Islet of Langerhans (tissue), 1 donor: Measurements from ENCODE around the gene RNF113A.
"Not testable (repeated sequence)": the region's sequence is repeated elsewhere in the genome, so short reads cannot be mapped to it uniquely, and the experiment has no call there.

ENCODE experiments used
- FAIRE-seq: peaks from one replicate; lab custom pipeline; 2011; peaks lifted over from hg19 to GRCh38; lab: Jason Lieb, UNC

RNF113A gene

DNA sequence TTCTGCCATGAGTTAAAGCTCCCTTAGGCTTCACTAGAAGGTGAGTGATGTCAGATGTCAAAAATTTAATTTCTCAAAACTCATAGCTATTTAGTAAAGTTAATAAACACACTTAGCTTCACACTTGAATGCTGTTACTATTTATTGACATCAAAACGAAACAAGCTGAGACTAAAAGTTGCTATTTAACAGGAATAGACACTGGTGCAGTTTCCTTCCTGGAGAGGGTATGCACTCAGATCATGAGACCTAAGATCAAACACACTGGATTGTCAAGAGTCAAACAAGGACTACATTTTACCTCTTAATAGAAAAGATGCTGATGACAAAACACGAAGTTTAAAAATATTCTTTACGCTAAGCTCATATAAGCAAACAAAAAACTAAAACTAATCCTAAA is 37.6 kb downstream of the RNF113A start:
- no peak for FAIRE-seq

DNA sequence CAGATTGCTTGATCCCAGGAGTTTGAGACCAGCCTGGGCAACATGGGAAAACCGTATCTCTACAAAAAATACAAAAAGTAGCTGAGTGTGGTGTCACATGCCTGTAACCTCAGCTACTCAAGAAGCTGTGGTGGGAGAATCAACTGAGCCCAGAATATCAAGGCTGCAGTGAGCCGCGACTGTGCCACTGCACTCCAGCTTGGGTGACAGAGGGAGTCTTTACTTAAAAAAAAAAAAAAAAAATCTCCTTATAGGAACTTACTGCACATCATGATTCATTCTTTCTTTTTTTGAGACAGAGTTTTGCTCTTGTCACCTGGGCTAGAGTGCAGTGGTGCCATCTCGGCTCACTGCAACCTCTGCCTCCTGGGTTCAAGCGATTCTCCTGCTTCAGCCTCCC is 43.1 kb downstream of the RNF113A start:
- FAIRE-seq: no peak

GRCh38 chrX:119826399-119826959 is 45.1 kb downstream of the RNF113A start:
- no peak for FAIRE-seq

- FAIRE-seq: not testable (repeated sequence)
These were observed 47.3 kb downstream of the RNF113A start for GRCh38 chrX:119824221-119824620.

DNA sequence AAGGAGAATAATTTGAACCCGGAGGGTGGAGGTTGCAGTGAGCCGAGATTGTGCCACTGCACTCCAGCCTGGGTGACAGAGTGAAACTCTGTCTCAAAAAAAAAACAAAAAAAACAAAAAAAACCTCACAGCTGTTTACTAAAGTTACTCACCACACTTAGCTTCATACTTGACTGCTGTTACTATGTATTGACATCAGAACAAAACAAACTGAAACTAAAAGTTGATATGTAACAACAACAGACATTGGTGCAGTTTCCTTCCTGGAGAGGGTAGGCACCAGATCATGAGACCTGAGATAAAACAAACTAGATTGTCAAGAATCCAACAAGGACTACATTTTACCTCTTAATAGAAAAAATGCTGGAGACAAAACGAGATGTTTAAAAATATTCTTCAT is 49.8 kb downstream of the RNF113A start:
- FAIRE-seq: not testable (repeated sequence)
